ENCODE results near the gene PRDM5.

The PRDM5 gene

GRCh38 chr4:120725639-120726580 is 196.6 kb downstream of the PRDM5 start:
- CTCF ChIA-PET = no interaction called here
- no peak for DNase-seq (ENCODE audit: extremely low spot score)
- POLR2A ChIA-PET = no interaction called here
- TF ChIP-seq FOXM1 (IDR thresholded peaks at IDR 0.05; ENCODE audit: borderline replicate concordance) (no peak), TARDBP (IDR thresholded peaks at IDR 0.05) (no peak), L3MBTL2 (conservative IDR thresholded peaks at IDR 0.05) (no peak), FOXK2 (IDR thresholded peaks at IDR 0.05) (no peak), ZNF384 (IDR thresholded peaks at IDR 0.05) (no peak), LEF1 (IDR thresholded peaks at IDR 0.05; ENCODE audit: borderline replicate concordance) (no peak), SUZ12 (IDR thresholded peaks at IDR 0.05) (no peak), ARNT (IDR thresholded peaks at IDR 0.05) (no peak), FOXA1 (IDR thresholded peaks at IDR 0.05) (no peak), ELF4 (IDR thresholded peaks at IDR 0.05) (no peak), HDGF (IDR thresholded peaks at IDR 0.05; ENCODE audit: borderline replicate concordance) (no peak)

DNA sequence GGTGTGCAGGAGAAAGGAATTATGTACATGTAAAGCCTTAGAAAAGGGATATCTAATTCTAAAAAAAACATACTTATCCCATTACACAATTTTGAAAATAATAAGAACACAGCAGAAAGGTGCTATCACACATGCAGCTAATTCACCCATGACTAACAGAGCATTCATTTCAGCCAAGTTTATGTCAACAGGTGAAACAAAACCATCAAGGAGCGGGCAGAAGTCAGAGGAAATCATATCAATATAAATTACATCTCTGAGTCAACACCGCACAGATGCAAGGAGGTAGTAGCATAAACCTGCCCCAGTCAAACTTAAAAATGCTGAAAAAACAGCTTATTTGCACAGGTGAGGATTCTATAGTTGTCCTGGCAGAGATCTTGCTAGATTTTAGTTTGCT is 197.9 kb downstream of the PRDM5 start:
- DNase-seq (ENCODE audit: extremely low spot score) = no peak
- POLR2A ChIA-PET = no interaction called here
- no peak for TF ChIP-seq ARNT (IDR thresholded peaks at IDR 0.05)
- no peak for TF ChIP-seq ZNF384 (IDR thresholded peaks at IDR 0.05)
- no peak for TF ChIP-seq BHLHE40 (IDR thresholded peaks at IDR 0.05; ENCODE audit: borderline replicate concordance)
- TF ChIP-seq FOXK2 (IDR thresholded peaks at IDR 0.05) = no peak
- no peak for TF ChIP-seq SUZ12 (IDR thresholded peaks at IDR 0.05)
- TF ChIP-seq NFRKB (IDR thresholded peaks at IDR 0.05) = no peak
- no peak for TF ChIP-seq FOXM1 (IDR thresholded peaks at IDR 0.05; ENCODE audit: borderline replicate concordance)
- CTCF ChIA-PET = no interaction called here

DNA sequence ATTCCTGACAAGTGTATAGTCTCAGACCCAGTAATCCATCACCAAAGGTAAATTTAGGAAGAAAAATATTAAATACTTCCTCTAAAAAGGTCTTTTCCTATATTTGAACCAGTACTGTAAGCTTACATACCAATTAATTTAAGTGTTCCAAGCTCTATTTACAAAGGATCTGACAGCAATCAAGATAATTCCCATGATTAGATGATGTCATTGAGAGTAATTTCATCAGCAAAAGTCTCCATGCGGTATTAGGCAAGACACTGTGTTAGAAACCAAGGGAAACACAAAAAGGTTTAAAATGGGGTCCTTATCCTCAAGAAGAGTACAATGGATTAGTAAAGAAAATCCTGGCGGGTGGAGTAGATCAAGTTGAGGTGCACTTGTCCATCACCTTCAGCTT is 198.5 kb downstream of the PRDM5 start:
- POLR2A ChIA-PET = no interaction called here
- CTCF ChIA-PET = no interaction called here
- no peak for DNase-seq (ENCODE audit: extremely low spot score)
- TF ChIP-seq NFRKB (IDR thresholded peaks at IDR 0.05) (no peak), ZNF384 (IDR thresholded peaks at IDR 0.05) (no peak), SUZ12 (IDR thresholded peaks at IDR 0.05) (no peak), HDGF (IDR thresholded peaks at IDR 0.05; ENCODE audit: borderline replicate concordance) (no peak), L3MBTL2 (conservative IDR thresholded peaks at IDR 0.05) (no peak), ELF4 (IDR thresholded peaks at IDR 0.05) (no peak), FOXA1 (IDR thresholded peaks at IDR 0.05) (no peak), BHLHE40 (IDR thresholded peaks at IDR 0.05; ENCODE audit: borderline replicate concordance) (no peak), CTBP1 (IDR thresholded peaks at IDR 0.05; ENCODE audit: borderline replicate concordance) (no peak), LEF1 (IDR thresholded peaks at IDR 0.05; ENCODE audit: borderline replicate concordance) (no peak), ARNT (IDR thresholded peaks at IDR 0.05) (no peak), SP1 (IDR thresholded peaks at IDR 0.05) (no peak)

DNA sequence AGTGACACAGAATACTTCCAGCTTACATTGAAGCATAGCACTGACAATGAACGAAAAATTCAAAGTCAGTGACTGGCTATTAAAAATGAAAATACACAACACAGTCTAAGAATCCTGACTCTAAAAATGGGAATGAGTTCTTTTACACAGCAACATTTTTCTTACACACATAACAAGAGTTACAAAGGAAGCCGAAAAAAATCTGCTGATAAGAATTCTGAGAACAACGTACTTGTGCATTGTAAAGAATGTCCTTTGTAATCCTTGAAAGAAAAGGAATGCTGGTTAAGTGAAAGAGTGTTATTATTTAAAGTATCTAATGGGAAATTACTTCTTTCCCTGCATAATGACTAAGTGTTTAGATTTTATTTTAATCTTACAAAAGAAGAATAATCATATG is 199.4 kb downstream of the PRDM5 start:
- ChIA-PET CTCF (no interaction called here), POLR2A (no interaction called here)
- no peak for DNase-seq (ENCODE audit: extremely low spot score)
- TF ChIP-seq PKNOX1 (IDR thresholded peaks at IDR 0.05) (no peak), SUZ12 (IDR thresholded peaks at IDR 0.05) (no peak), LEF1 (IDR thresholded peaks at IDR 0.05; ENCODE audit: borderline replicate concordance) (no peak), SP1 (IDR thresholded peaks at IDR 0.05) (no peak), FOXK2 (IDR thresholded peaks at IDR 0.05) (no peak), HDGF (IDR thresholded peaks at IDR 0.05; ENCODE audit: borderline replicate concordance) (no peak), L3MBTL2 (conservative IDR thresholded peaks at IDR 0.05) (no peak), ELF4 (IDR thresholded peaks at IDR 0.05) (no peak), NFRKB (IDR thresholded peaks at IDR 0.05) (no peak), CTBP1 (IDR thresholded peaks at IDR 0.05; ENCODE audit: borderline replicate concordance) (no peak)

GRCh38 chr4:120722655-120723054 is 199.9 kb downstream of the PRDM5 start:
- ChIA-PET POLR2A (no interaction called here), CTCF (no interaction called here)
- TF ChIP-seq FOXK2 (IDR thresholded peaks at IDR 0.05) (no peak), NFRKB (IDR thresholded peaks at IDR 0.05) (no peak), ELF4 (IDR thresholded peaks at IDR 0.05) (no peak), TARDBP (IDR thresholded peaks at IDR 0.05) (no peak), ARNT (IDR thresholded peaks at IDR 0.05) (no peak), FOXA1 (IDR thresholded peaks at IDR 0.05) (no peak), CTBP1 (IDR thresholded peaks at IDR 0.05; ENCODE audit: borderline replicate concordance) (no peak), BHLHE40 (IDR thresholded peaks at IDR 0.05; ENCODE audit: borderline replicate concordance) (no peak)
- no peak for DNase-seq (ENCODE audit: extremely low spot score)

- CTCF ChIA-PET = interaction anchor here (1.0 kb wide), 1 partner anchor 118 kb away, joined by 3 read pairs; no protein-coding TSS in a partner anchor
- POLR2A ChIA-PET = no interaction called here
- TF ChIP-seq ELF4 (IDR thresholded peaks at IDR 0.05) (no peak), FOXM1 (IDR thresholded peaks at IDR 0.05; ENCODE audit: borderline replicate concordance) (no peak), L3MBTL2 (conservative IDR thresholded peaks at IDR 0.05) (no peak), ARNT (IDR thresholded peaks at IDR 0.05) (no peak), CTBP1 (IDR thresholded peaks at IDR 0.05; ENCODE audit: borderline replicate concordance) (no peak), PKNOX1 (IDR thresholded peaks at IDR 0.05) (no peak), SUZ12 (IDR thresholded peaks at IDR 0.05) (no peak), FOXK2 (IDR thresholded peaks at IDR 0.05) (no peak), SP1 (IDR thresholded peaks at IDR 0.05) (no peak), HDGF (IDR thresholded peaks at IDR 0.05; ENCODE audit: borderline replicate concordance) (no peak), BHLHE40 (IDR thresholded peaks at IDR 0.05; ENCODE audit: borderline replicate concordance) (no peak), FOXA1 (IDR thresholded peaks at IDR 0.05) (no peak), TARDBP (IDR thresholded peaks at IDR 0.05) (no peak), LEF1 (IDR thresholded peaks at IDR 0.05; ENCODE audit: borderline replicate concordance) (no peak), NFRKB (IDR thresholded peaks at IDR 0.05) (no peak), ZNF384 (IDR thresholded peaks at IDR 0.05) (no peak)
- no peak for DNase-seq (ENCODE audit: extremely low spot score)
Measured at GRCh38 chr4:120720354-120720934, 202.1 kb downstream of the PRDM5 start.
